ENCODE results near the gene USP38. TPM values are rescaled to one million over a fixed set of nuclear protein-coding genes. Genes with fewer than 3 reads are reported as not detected.

USP38 gene
- total and polyA plus RNA-seq, 2 of the 4 experiments (the other 2 are of a cell fraction) = 5.5 to 17.0 TPM

GRCh38 chr4:143247866-143248265, 63.1 kb downstream of the USP38 start:
- CTCF ChIA-PET = no interaction called here
- no TSS peak for BruUV-seq (replicated peaks)

More at GRCh38 chr4:143247866-143248265, 63.1 kb downstream of the USP38 start:
- no peak overlapping the region for H3K23ac ChIP-seq (ENCODE audit: low read depth, low read length)
- no peak overlapping the region for H3K14ac ChIP-seq (replicated peaks; ENCODE audit: low read depth, low read length)
- no peak overlapping the region for H4K8ac ChIP-seq (ENCODE audit: low read depth in 2 of 2, low read length in 2 of 2)
- POLR2A ChIA-PET (ENCODE audit: unreplicated experiment) = no interaction called here
- no peaks in the 10 kb centered on the region for H3K36me3 ChIP-seq (ENCODE audit: control insufficient read depth, insufficient read depth, low read length)
- H3K79me1 ChIP-seq (ENCODE audit: low read depth in 1 of 2, low read length in 2 of 2) = no peaks in the 10 kb centered on the region
- no peak overlapping the region for H3K4me2 ChIP-seq (ENCODE audit: low read depth, low read length)
- intact Hi-C loops (cut with micrococcal nuclease) (no loop called here), in situ Hi-C loops (cut with MboI; ENCODE audit: low sequenced_read_pairs) (no loop called here), dilution Hi-C loops (cut with HindIII; ENCODE audit: low sequenced_read_pairs, unreplicated experiment) (no loop called here)
- H2BK5ac ChIP-seq (ENCODE audit: low read depth, low read length, poor library complexity, severe bottlenecking) = no peak overlapping the region
- H2BK15ac ChIP-seq (ENCODE audit: low read depth, low read length) = no peak overlapping the region
- no peak overlapping the region for H3K27ac ChIP-seq (ENCODE audit: insufficient read depth, low read length)
- no peak overlapping the region for H2AK5ac ChIP-seq (ENCODE audit: low read depth, low read length)
- no peak overlapping the region for H3K9ac ChIP-seq (ENCODE audit: low read depth, low read length)
- H3K4me1 ChIP-seq (ENCODE audit: control insufficient read depth, insufficient read depth, low read length) = peaks cover 7% of the 10 kb centered on the region
- H2AK9ac ChIP-seq (replicated peaks; ENCODE audit: low read depth, low read length, poor library complexity) = no peak overlapping the region
- H4K5ac ChIP-seq (ENCODE audit: low read depth, low read length) = no peak overlapping the region
- H3K18ac ChIP-seq (ENCODE audit: low read depth, low read length) = no peak overlapping the region
- H3K56ac ChIP-seq (ENCODE audit: extremely low read depth, insufficient read depth, low read length) = no peak overlapping the region
- no peak overlapping the region for H2AFZ ChIP-seq (replicated peaks; ENCODE audit: low read length, poor library complexity)
- DNase-seq = no peak
- H2BK120ac ChIP-seq (ENCODE audit: low read depth, low read length) = no peak overlapping the region
- TF ChIP-seq FOS (IDR thresholded peaks at IDR 0.05; ENCODE audit: low read depth, low read length) = no peak
- no peak for TF ChIP-seq RAD21 (IDR thresholded peaks at IDR 0.05; ENCODE audit: low read length)
- TF ChIP-seq, protein P1, sequence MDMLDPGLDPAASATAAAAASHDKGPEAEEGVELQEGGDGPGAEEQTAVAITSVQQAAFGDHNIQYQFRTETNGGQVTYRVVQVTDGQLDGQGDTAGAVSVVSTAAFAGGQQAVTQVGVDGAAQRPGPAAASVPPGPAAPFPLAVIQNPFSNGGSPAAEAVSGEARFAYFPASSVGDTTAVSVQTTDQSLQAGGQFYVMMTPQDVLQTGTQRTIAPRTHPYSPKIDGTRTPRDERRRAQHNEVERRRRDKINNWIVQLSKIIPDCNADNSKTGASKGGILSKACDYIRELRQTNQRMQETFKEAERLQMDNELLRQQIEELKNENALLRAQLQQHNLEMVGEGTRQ (IDR thresholded peaks at IDR 0.05; ENCODE audit: low read depth, low read length) = no peak
- TF ChIP-seq CHD1 (IDR thresholded peaks at IDR 0.05; ENCODE audit: low read depth, low read length) = no peak
- no peak for TF ChIP-seq ELK1 (IDR thresholded peaks at IDR 0.05; ENCODE audit: borderline replicate concordance, low read depth, low read length)
- TF ChIP-seq CEBPB (IDR thresholded peaks at IDR 0.05; ENCODE audit: low read depth, low read length) = no peak
- no peak for TF ChIP-seq MAZ (IDR thresholded peaks at IDR 0.05; ENCODE audit: borderline replicate concordance, low read depth, low read length)
- no peak for TF ChIP-seq BHLHE40 (IDR thresholded peaks at IDR 0.05; ENCODE audit: low read depth, low read length)
- H3K27me3 ChIP-seq (ENCODE audit: control insufficient read depth, insufficient read depth, low read length) = no peaks in the 10 kb centered on the region
- 100% methylated on average over 1 of the region's 2 CpGs; no CpG with 5 or more reads in 1 of the 2 experiments for WGBS, 2 experiments (ENCODE audit: extremely low coverage in 2 of 2, insufficient read length in 1 of 2)
- ATAC-seq (ENCODE audit: low read depth) = no peak
- H3K9me3 ChIP-seq (ENCODE audit: control insufficient read depth, insufficient read depth, low read length) = no peaks in the 10 kb centered on the region
- H3K9me1 ChIP-seq (ENCODE audit: insufficient read depth, low read length) = no peaks in the 10 kb centered on the region; the same call in 1 of the 2 replicates
- no peak overlapping the region for H3K4me3 ChIP-seq (ENCODE audit: insufficient read depth, low read depth, low read length)
- H3K4ac ChIP-seq (ENCODE audit: low read depth, low read length) = no peak overlapping the region
- no peak overlapping the region for H2BK20ac ChIP-seq (ENCODE audit: low read depth, low read length)
- H4K91ac ChIP-seq (ENCODE audit: insufficient read depth, low read depth, low read length) = no peak overlapping the region
- no peaks in the 10 kb centered on the region for H4K20me1 ChIP-seq (ENCODE audit: insufficient read depth, low read length)

All from IMR-90 (cell line).